HCT116 (cell line): Measurements from ENCODE around the gene LRCH3. TPM values are rescaled to one million over a fixed set of nuclear protein-coding genes. Genes with fewer than 3 reads are reported as not detected.

Experiments used
- ATAC-seq: fragments of 200-7000 bp; cut with Tn5 transposase; 2 replicates; pipeline ENCODE4 v1.9.1; 2020; ENCODE audit warnings: mild to moderate bottlenecking, moderate library complexity
- BruUV-seq: library from RNA; stranded (reverse); fragments of 400-500 nt; replicated peaks from 2 replicates; lab custom pipeline; 2021; lab: Mats Ljungman, UMichigan
- CTCF ChIA-PET: fragments of 300-600 bp; sonication (Branson Sonifier 250); formaldehyde crosslinking; loops from one replicate; lab custom pipeline; 2021; ENCODE audit warnings: antibody characterized with exemption; lab: Charles Lee
- POLR2A ChIA-PET: fragments of 300-600, 350-600 bp; sonication (Branson Sonifier 250); formaldehyde crosslinking; loops from one replicate; lab custom pipeline; 2021; ENCODE audit warnings: antibody characterized with exemption; lab: Charles Lee
- RAD21 ChIA-PET, 2 experiments: fragments of 300-600 bp; sonication (Branson Sonifier 250); formaldehyde crosslinking; loops; one replicate each; lab custom pipeline; 2023; ENCODE audit warnings: low total read pairs in 2 of 2; ENCODE audit not compliant: uncharacterized antibody in 2 of 2, unreplicated experiment in 2 of 2, low non-redundant PET in 1 of 2; lab: Charles Lee
- DNase-seq: peaks from one replicate; pipeline ENCODE4 v3.0.0-alpha.2; 2010; ENCODE audit warnings: low read depth, low spot score
- H2AFZ ChIP-seq: fragments of 200-600 bp; shearing (Covaris generic), sonication (generic); 2 replicates; pipeline ENCODE4 v1.6.1; 2017; ENCODE audit warnings: low read depth, mixed run types, mixed read lengths, antibody characterized with exemption, low read length; ENCODE audit not compliant: poor library complexity, severe bottlenecking
- H3K27ac ChIP-seq: 2 replicates; pipeline ENCODE4 v1.5.1; 2012; ENCODE audit warnings: low read depth, low read length
- H3K27me3 ChIP-seq: fragments of 200-600 bp; sonication (generic); 2 replicates; pipeline ENCODE4 v1.6.1; 2016; ENCODE audit warnings: mixed run types, low read length, mixed read lengths; ENCODE audit not compliant: insufficient read depth
- H3K36me3 ChIP-seq, 2 experiments: fragments of 200-500 bp in 1 of 2; fragments of 200-600 bp in 1 of 2; sonication (Bioruptor generic) in 1 of 2; sonication (generic) in 1 of 2; 2 replicates each; pipeline versions ENCODE4 v1.5.1 to v1.6.1; 2014 to 2016; ENCODE audit warnings: low read length in 2 of 2, inconsistent platforms in 1 of 2, mixed read lengths in 1 of 2, mixed run types in 1 of 2; ENCODE audit not compliant: insufficient read depth in 2 of 2, control insufficient read depth in 1 of 2
- H3K4me1 ChIP-seq, 2 experiments: fragments of 200-600 bp in 1 of 2; sonication (generic) in 1 of 2; 2 replicates each; pipeline versions ENCODE4 v1.5.1 to v1.6.1; 2012 to 2017; ENCODE audit warnings: low read length in 2 of 2, inconsistent platforms in 1 of 2, mild to moderate bottlenecking in 1 of 2, mixed read lengths in 1 of 2, mixed run types in 1 of 2, moderate library complexity in 1 of 2; ENCODE audit not compliant: insufficient read depth in 2 of 2, control insufficient read depth in 1 of 2
- H3K4me2 ChIP-seq: fragments of 200-600 bp; sonication (generic); 2 replicates; pipeline ENCODE4 v1.6.1; 2017; ENCODE audit warnings: mixed run types, low read length, mixed read lengths
- H3K4me3 ChIP-seq, 2 experiments: fragments of 200-600 bp in 1 of 2; sonication (generic) in 1 of 2; replicated peaks in 1 of 2; 2 replicates each; pipeline ENCODE4 v1.5.1; 2011 to 2016; ENCODE audit warnings: low read length in 2 of 2, control low read depth in 1 of 2, low read depth in 1 of 2, mild to moderate bottlenecking in 1 of 2, mixed read lengths in 1 of 2, mixed run types in 1 of 2
- H3K79me2 ChIP-seq: fragments of 200-600 bp; sonication (generic); 2 replicates; pipeline ENCODE4 v1.6.1; 2017; ENCODE audit warnings: mild to moderate bottlenecking, mixed run types, low read length, moderate library complexity, mixed read lengths; ENCODE audit not compliant: insufficient read depth
- H3K9ac ChIP-seq: fragments of 200-600 bp; sonication (generic); 2 replicates; pipeline ENCODE4 v1.6.1; 2016; ENCODE audit warnings: low read length, mixed read lengths
- H3K9me2 ChIP-seq: fragments of 200-600 bp; sonication (generic), shearing (Covaris generic); 2 replicates; pipeline ENCODE4 v1.6.1; 2017; ENCODE audit warnings: mixed run types, mild to moderate bottlenecking, moderate library complexity; ENCODE audit not compliant: insufficient read depth
- H3K9me3 ChIP-seq, 2 experiments: fragments of 200-500 bp in 1 of 2; fragments of 200-600 bp in 1 of 2; sonication (Bioruptor generic) in 1 of 2; sonication (generic) in 1 of 2; 2 replicates each; pipeline ENCODE4 v1.6.1; 2014 to 2017; ENCODE audit warnings: low read length in 2 of 2, mixed read lengths in 2 of 2, inconsistent platforms in 1 of 2, low read depth in 1 of 2, mild to moderate bottlenecking in 1 of 2, mixed run types in 1 of 2, moderate library complexity in 1 of 2; ENCODE audit not compliant: control insufficient read depth in 1 of 2, insufficient read depth in 1 of 2
- H4K20me1 ChIP-seq: fragments of 200-600 bp; sonication (generic), shearing (Covaris generic); 2 replicates; pipeline ENCODE4 v1.6.1; 2017; ENCODE audit warnings: mixed run types, mild to moderate bottlenecking, moderate library complexity; ENCODE audit not compliant: insufficient read depth
- ATF3 ChIP-seq: IDR thresholded peaks from 2 replicates; pipeline ENCODE4 v1.6.1; 2012
- CEBPB ChIP-seq: IDR thresholded peaks from 2 replicates; pipeline ENCODE4 v1.6.1; 2012; ENCODE audit warnings: low read depth
- CTCF ChIP-seq, 3 experiments: fragments of 200-600 bp in 1 of 3; sonication (generic) in 1 of 3; IDR thresholded peaks in 2 of 3; conservative IDR thresholded peaks in 1 of 3; 2 replicates each; pipeline ENCODE4 v1.5.1; 2012 to 2017; ENCODE audit warnings: low read depth in 2 of 3, low read length in 2 of 3, antibody characterized with exemption in 1 of 3, borderline replicate concordance in 1 of 3, control low read depth in 1 of 3, mild to moderate bottlenecking in 1 of 3, mixed read lengths in 1 of 3, mixed run types in 1 of 3, moderate library complexity in 1 of 3; ENCODE audit not compliant: insufficient read depth in 1 of 3
- EGR1 ChIP-seq: IDR thresholded peaks from 2 replicates; pipeline ENCODE4 v1.6.1; 2012; ENCODE audit warnings: low read depth
- ELF1 ChIP-seq: IDR thresholded peaks from 2 replicates; pipeline ENCODE4 v1.6.1; 2012; ENCODE audit warnings: low read depth, borderline replicate concordance
- EZH2 ChIP-seq: fragments of 200-600 bp; sonication (generic); IDR thresholded peaks from 2 replicates; pipeline ENCODE4 v1.6.1; 2017; ENCODE audit warnings: antibody characterized with exemption, mixed run types
- EZH2phosphoT487 ChIP-seq: fragments of 200-600 bp; IDR thresholded peaks from 2 replicates; pipeline ENCODE4 v1.6.1; 2018; ENCODE audit warnings: antibody characterized with exemption, borderline replicate concordance
- FOSL1 ChIP-seq: IDR thresholded peaks from 2 replicates; pipeline ENCODE4 v1.6.1; 2012; ENCODE audit warnings: low read depth
- JUND ChIP-seq: IDR thresholded peaks from 2 replicates; pipeline ENCODE4 v1.6.1; 2012
- POLR2AphosphoS5 ChIP-seq: IDR thresholded peaks from 2 replicates; pipeline ENCODE4 v1.6.1; 2011; ENCODE audit warnings: mild to moderate bottlenecking, low read depth, low read length, moderate library complexity
- SIN3A ChIP-seq: IDR thresholded peaks from 2 replicates; pipeline ENCODE4 v1.6.1; 2012; ENCODE audit warnings: low read depth
- YY1 ChIP-seq: IDR thresholded peaks from 2 replicates; pipeline ENCODE4 v1.6.1; 2011; ENCODE audit warnings: low read length, low read depth, moderate library complexity, mild to moderate bottlenecking; ENCODE audit not compliant: insufficient replicate concordance; ENCODE audit errors: extremely low read depth
- ZBTB33 ChIP-seq: IDR thresholded peaks from 2 replicates; pipeline ENCODE4 v1.6.1; 2011; ENCODE audit warnings: mild to moderate bottlenecking, low read length, moderate library complexity; ENCODE audit not compliant: insufficient replicate concordance; ENCODE audit errors: extremely low read depth
- ZNF274 ChIP-seq: fragments of 200-500 bp; sonication (Bioruptor generic); IDR thresholded peaks from 2 replicates; pipeline ENCODE4 v1.6.1; 2014; ENCODE audit warnings: mild to moderate bottlenecking, low read depth, low read length, inconsistent platforms
- intact Hi-C: fragments of 100-400 bp; cut with micrococcal nuclease; formaldehyde crosslinking; loops from 2 replicates; pipeline ENCODE4 v1.10.0; 2022
- total RNA-seq: library from RNA; stranded (reverse); gene quantifications from one replicate; pipeline ENCODE4 v1.2.1, GENCODE V29; 2021; ENCODE audit not compliant: unreplicated experiment

LRCH3 gene
- total RNA-seq, 1 experiment from 2014 or later, result 38.1 TPM

GRCh38 chr3:197908957-197909701, 118.1 kb downstream of the LRCH3 start:
- no peaks in the 10 kb centered on the region for H3K9me3 ChIP-seq
- H4K20me1 ChIP-seq, result no peaks in the 10 kb centered on the region
- DNase-seq, result no peak
- H3K4me2 ChIP-seq, result no peak overlapping the region
- H3K9me2 ChIP-seq, result no peaks in the 10 kb centered on the region
- no peak overlapping the region for H2AFZ ChIP-seq
- intact Hi-C loops, result loop anchor here (5.0 kb wide), 1 partner anchor 178 kb away; no protein-coding TSS in a partner anchor
- H3K4me3 ChIP-seq, result no peak overlapping the region
- H3K27ac ChIP-seq, result no peak overlapping the region
- H3K4me1 ChIP-seq, result peaks cover 0 to 12% of the 10 kb centered on the region in 2 experiments; a peak in 3 of 4 replicates
- no peak for TF ChIP-seq YY1
- no peak for TF ChIP-seq EZH2phosphoT487
- TF ChIP-seq CEBPB, result no peak
- no peak for TF ChIP-seq CTCF (IDR thresholded peaks at IDR 0.05 in 2 of 3, conservative IDR thresholded peaks at IDR 0.05 in 1 of 3; ENCODE audit: borderline replicate concordance in 1 of 3, insufficient read depth in 1 of 3, low read depth in 2 of 3, low read length in 2 of 3)
- TF ChIP-seq ZNF274, result no peak
- no peak for TF ChIP-seq SIN3A
- no peak for TF ChIP-seq EZH2
- no peak for TF ChIP-seq FOSL1
- no peak for TF ChIP-seq ELF1
- TF ChIP-seq ZBTB33, result no peak
- TF ChIP-seq POLR2AphosphoS5, result no peak
- no peak for TF ChIP-seq JUND
- no peak for TF ChIP-seq EGR1
- no peak for TF ChIP-seq ATF3
- TF ChIP-seq, all 23 proteins: peak for 0
- ChIA-PET RAD21 (no interaction called here), CTCF (no interaction called here), POLR2A (no interaction called here)
- Histone ChIP-seq H3K27me3 (no peaks in the 10 kb centered on the region), H3K36me3 (no peaks in the 10 kb centered on the region), H3K9ac (no peak overlapping the region), H3K79me2 (no peaks in the 10 kb centered on the region)
- no peak for ATAC-seq
- no TSS peak for BruUV-seq
